Keratinocyte (primary cell): ENCODE results near the gene TARBP2. TPM values are rescaled to one million over a fixed set of nuclear protein-coding genes. Genes with fewer than 3 reads are reported as not detected.

Experiments used
- DNase-seq: peaks from one replicate; pipeline ENCODE4 v3.0.0-alpha.2; 2011; ENCODE audit warnings: low read depth, missing footprints, low spot score
- FAIRE-seq: peaks from 2 replicates; lab custom pipeline; 2011; peaks lifted over from hg19 to GRCh38; lab: Jason Lieb, UNC
- H2AFZ ChIP-seq: 2 replicates; pipeline ENCODE4 v1.6.0; 2012; ENCODE audit warnings: low read length, control low read depth, inconsistent platforms; ENCODE audit not compliant: control insufficient read depth
- H3K27ac ChIP-seq: 2 replicates; pipeline ENCODE4 v1.5.1; 2011; ENCODE audit warnings: low read length; ENCODE audit not compliant: control insufficient read depth, insufficient read depth
- H3K27me3 ChIP-seq: 3 replicates; pipeline ENCODE4 v1.6.0; 2011; ENCODE audit warnings: low read length; ENCODE audit not compliant: control insufficient read depth, insufficient read depth; ENCODE audit errors: extremely low read depth
- H3K36me3 ChIP-seq, 2 experiments: 2 replicates in 1 of 2; 3 replicates in 1 of 2; pipeline ENCODE4 v1.5.1; 2011; ENCODE audit warnings: low read length in 2 of 2, mild to moderate bottlenecking in 1 of 2; ENCODE audit not compliant: control insufficient read depth in 2 of 2, insufficient read depth in 2 of 2; ENCODE audit errors: extremely low read depth in 1 of 2
- H3K4me1 ChIP-seq: 3 replicates; pipeline ENCODE4 v1.5.1; 2011; ENCODE audit warnings: low read length; ENCODE audit not compliant: control insufficient read depth, insufficient read depth; ENCODE audit errors: extremely low read depth
- H3K4me2 ChIP-seq: 3 replicates; pipeline ENCODE4 v1.6.0; 2011; ENCODE audit warnings: low read depth, low read length; ENCODE audit not compliant: control insufficient read depth, insufficient read depth; ENCODE audit errors: extremely low read depth
- H3K4me3 ChIP-seq, 3 experiments: fragments of 200-600 bp in 1 of 3; sonication (generic) in 1 of 3; 2 replicates in 2 of 3; 3 replicates in 1 of 3; pipeline ENCODE4 v1.5.1; 2011 to 2016; ENCODE audit warnings: low read length in 3 of 3, mild to moderate bottlenecking in 3 of 3, control low read depth in 2 of 3, inconsistent platforms in 1 of 3, low read depth in 1 of 3, mixed read lengths in 1 of 3, mixed run types in 1 of 3, moderate library complexity in 1 of 3; ENCODE audit not compliant: control insufficient read depth in 2 of 3, insufficient read depth in 2 of 3; ENCODE audit errors: extremely low read depth in 1 of 3
- H3K79me2 ChIP-seq: 2 replicates; pipeline ENCODE4 v1.6.0; 2012; ENCODE audit warnings: low read length; ENCODE audit not compliant: control insufficient read depth, insufficient read depth
- H3K9ac ChIP-seq: 3 replicates; pipeline ENCODE4 v1.6.0; 2011; ENCODE audit warnings: low read length; ENCODE audit not compliant: control insufficient read depth, insufficient read depth; ENCODE audit errors: extremely low read depth
- H3K9me1 ChIP-seq: 3 replicates; pipeline ENCODE4 v1.6.0; 2011; ENCODE audit warnings: low read length; ENCODE audit not compliant: control insufficient read depth, insufficient read depth; ENCODE audit errors: extremely low read depth
- H3K9me3 ChIP-seq: 2 replicates; pipeline ENCODE4 v1.5.1; 2012; ENCODE audit warnings: low read depth, low read length; ENCODE audit not compliant: control insufficient read depth
- H4K20me1 ChIP-seq: 3 replicates; pipeline ENCODE4 v1.6.0; 2011; ENCODE audit warnings: low read length; ENCODE audit not compliant: control insufficient read depth, insufficient read depth; ENCODE audit errors: extremely low read depth
- EZH2 ChIP-seq: IDR thresholded peaks from one replicate; pipeline ENCODE4 v1.6.1; 2012; ENCODE audit warnings: inconsistent platforms, mild to moderate bottlenecking, low read length, moderate library complexity
- dilution Hi-C: fragments of 300-500 bp; cut with MboI; formaldehyde crosslinking; loops from one replicate; pipeline ENCODE4 v1.7.0; 2020; ENCODE audit warnings: low sequenced_read_pairs; ENCODE audit not compliant: extremely low pct_ligation_motif_present
- polyA plus RNA-seq, 5 experiments: library from polyadenylated mRNA; depleted of rRNA in 3 of 5; stranded (reverse) in 3 of 5; stranded (forward) in 1 of 5; unstranded in 1 of 5; fragments of >200 nt; gene quantifications; 1 replicate in 1 of 5; 2 replicates in 3 of 5; 3 replicates in 1 of 5; pipeline versions ENCODE4 v1.2.1 to v1.2.3, GENCODE V29; 2011 to 2012; ENCODE audit warnings: missing spikeins in 2 of 5, low read depth in 1 of 5, low replicate concordance in 1 of 5
- TF ChIP-seq, protein P1 (sequence below), 3 experiments: IDR thresholded peaks in 1 of 3; conservative IDR thresholded peaks in 1 of 3; optimal IDR thresholded peaks in 1 of 3; 2 replicates in 2 of 3; 3 replicates in 1 of 3; pipeline versions ENCODE3 to v1.5.1; 2011; ENCODE audit warnings: low read length in 3 of 3, mild to moderate bottlenecking in 3 of 3, moderate library complexity in 2 of 3, control low read depth in 1 of 3, inconsistent platforms in 1 of 3; ENCODE audit not compliant: insufficient read depth in 2 of 3; ENCODE audit errors: extremely low read depth in 1 of 3

The TARBP2 gene
- polyA plus RNA-seq, 1 donor (not counting 4 experiments of a cell fraction or from before 2014, with no cell fraction given): 21.0 TPM

DNA sequence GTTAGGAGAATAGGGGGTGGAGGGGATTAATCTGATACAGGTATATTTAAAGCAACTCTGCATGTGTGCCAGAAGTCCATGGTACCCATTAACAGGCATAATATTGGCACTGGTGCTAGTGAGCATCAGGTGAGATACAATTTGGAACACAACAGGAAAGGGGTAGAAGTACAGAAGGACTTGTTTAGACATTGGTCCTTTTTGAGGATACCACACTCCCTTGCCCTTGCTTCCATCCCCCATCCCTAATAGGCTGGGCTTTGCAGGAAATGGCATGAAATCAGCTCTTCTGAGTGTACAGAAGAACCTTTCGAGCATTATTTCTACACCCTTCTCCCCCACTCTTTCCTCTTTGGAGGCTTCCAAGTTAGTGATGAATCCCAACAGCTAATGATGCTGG, 32.8 kb upstream of the TARBP2 start:
- Histone ChIP-seq H3K36me3 (peaks cover 58 to 78% of the 10 kb centered on the region in 2 experiments), H3K27me3 (no peaks in the 10 kb centered on the region), H2AFZ (no peak overlapping the region), H3K27ac (no peak overlapping the region), H3K4me2 (no peak overlapping the region), H4K20me1 (peaks cover 24% of the 10 kb centered on the region), H3K9ac (no peak overlapping the region), H3K79me2 (peaks cover 73% of the 10 kb centered on the region), H3K9me1 (no peaks in the 10 kb centered on the region), H3K4me3 (no peak overlapping the region), H3K9me3 (no peaks in the 10 kb centered on the region), H3K4me1 (no peaks in the 10 kb centered on the region)
- dilution Hi-C loops: no loop called here
- TF ChIP-seq EZH2: no peak
- TF ChIP-seq, protein P1, sequence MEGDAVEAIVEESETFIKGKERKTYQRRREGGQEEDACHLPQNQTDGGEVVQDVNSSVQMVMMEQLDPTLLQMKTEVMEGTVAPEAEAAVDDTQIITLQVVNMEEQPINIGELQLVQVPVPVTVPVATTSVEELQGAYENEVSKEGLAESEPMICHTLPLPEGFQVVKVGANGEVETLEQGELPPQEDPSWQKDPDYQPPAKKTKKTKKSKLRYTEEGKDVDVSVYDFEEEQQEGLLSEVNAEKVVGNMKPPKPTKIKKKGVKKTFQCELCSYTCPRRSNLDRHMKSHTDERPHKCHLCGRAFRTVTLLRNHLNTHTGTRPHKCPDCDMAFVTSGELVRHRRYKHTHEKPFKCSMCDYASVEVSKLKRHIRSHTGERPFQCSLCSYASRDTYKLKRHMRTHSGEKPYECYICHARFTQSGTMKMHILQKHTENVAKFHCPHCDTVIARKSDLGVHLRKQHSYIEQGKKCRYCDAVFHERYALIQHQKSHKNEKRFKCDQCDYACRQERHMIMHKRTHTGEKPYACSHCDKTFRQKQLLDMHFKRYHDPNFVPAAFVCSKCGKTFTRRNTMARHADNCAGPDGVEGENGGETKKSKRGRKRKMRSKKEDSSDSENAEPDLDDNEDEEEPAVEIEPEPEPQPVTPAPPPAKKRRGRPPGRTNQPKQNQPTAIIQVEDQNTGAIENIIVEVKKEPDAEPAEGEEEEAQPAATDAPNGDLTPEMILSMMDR (optimal IDR thresholded peaks at IDR 0.05 in 1 of 3, IDR thresholded peaks at IDR 0.05 in 1 of 3, conservative IDR thresholded peaks at IDR 0.05 in 1 of 3; ENCODE audit: extremely low read depth in 1 of 3, insufficient read depth in 2 of 3, low read length in 3 of 3): no peak
- FAIRE-seq (no peak), DNase-seq (no peak)

DNA sequence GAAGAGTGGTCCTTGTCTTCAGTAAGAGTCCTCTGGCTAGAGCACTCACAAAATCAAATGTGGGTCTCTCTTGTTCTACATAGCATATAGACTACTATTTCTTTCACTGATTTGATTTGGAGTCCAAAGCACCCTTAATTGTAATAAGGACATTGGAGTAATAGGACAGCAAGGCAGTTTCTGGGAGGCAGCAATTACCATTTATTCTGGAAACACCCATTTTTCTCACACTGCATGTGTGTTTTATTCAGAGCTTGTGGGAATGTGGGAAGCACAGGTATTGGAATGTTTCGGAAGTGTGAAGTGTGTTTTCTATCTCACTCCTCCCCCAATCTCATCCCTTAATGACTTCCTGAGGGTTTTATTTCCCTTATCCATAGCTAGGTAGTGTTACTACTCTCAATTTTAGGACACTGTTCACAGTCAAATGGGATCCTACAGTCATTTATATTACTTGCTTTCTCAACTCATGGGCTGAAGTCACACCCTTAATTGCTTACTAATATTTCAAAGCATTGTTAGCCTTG, 29.0 kb upstream of the TARBP2 start:
- DNase-seq: no peak
- no peak overlapping the region for H2AFZ ChIP-seq
- FAIRE-seq: no peak
- H3K36me3 ChIP-seq: peaks cover 60 to 79% of the 10 kb centered on the region in 2 experiments
- no peak overlapping the region for H3K4me2 ChIP-seq
- H3K27ac ChIP-seq: no peak overlapping the region
- H3K4me1 ChIP-seq: no peaks in the 10 kb centered on the region
- dilution Hi-C loops: no loop called here
- peaks cover 63% of the 10 kb centered on the region for H3K79me2 ChIP-seq
- no peak overlapping the region for H3K4me3 ChIP-seq
- no peaks in the 10 kb centered on the region for H3K9me3 ChIP-seq
- no peaks in the 10 kb centered on the region for H3K27me3 ChIP-seq
- TF ChIP-seq, protein P1 (optimal IDR thresholded peaks at IDR 0.05 in 1 of 3, IDR thresholded peaks at IDR 0.05 in 1 of 3, conservative IDR thresholded peaks at IDR 0.05 in 1 of 3; ENCODE audit: extremely low read depth in 1 of 3, insufficient read depth in 2 of 3, low read length in 3 of 3): no peak
- TF ChIP-seq EZH2: no peak
- H4K20me1 ChIP-seq: peaks cover 22% of the 10 kb centered on the region
- H3K9ac ChIP-seq: no peak overlapping the region
- H3K9me1 ChIP-seq: no peaks in the 10 kb centered on the region
